ENCODE measurements around the gene STARD10.

STARD10 gene

GRCh38 chr11:72799441-72799840 is 5.6 kb upstream of the STARD10 start:
- TF ChIP-seq EZH2 (IDR thresholded peaks at IDR 0.05; ENCODE audit: borderline replicate concordance, low read length), result no peak
- no peak for TF ChIP-seq CTCF (IDR thresholded peaks at IDR 0.05; ENCODE audit: low read length)

GRCh38 chr11:72798361-72798760 is 4.5 kb upstream of the STARD10 start:
- TF ChIP-seq CTCF (IDR thresholded peaks at IDR 0.05; ENCODE audit: low read length) (no peak), EZH2 (IDR thresholded peaks at IDR 0.05; ENCODE audit: borderline replicate concordance, low read length) (no peak)
- Histone ChIP-seq H3K27me3 (ENCODE audit: insufficient read depth, low read length) (no peaks in the 10 kb centered on the region), H3K4me3 (ENCODE audit: low read depth, low read length, poor library complexity, severe bottlenecking) (no peak overlapping the region), H3K4me1 (ENCODE audit: insufficient read depth, low read length, severe bottlenecking) (peaks cover 31% of the 10 kb centered on the region), H3K9ac (ENCODE audit: low read length) (no peak overlapping the region), H3K36me3 (ENCODE audit: insufficient read depth, low read length) (no peaks in the 10 kb centered on the region), H3K9me2 (ENCODE audit: low read depth, low read length) (no peaks in the 10 kb centered on the region), H3K4me2 (ENCODE audit: low read length) (no peak overlapping the region), H2AFZ (ENCODE audit: low read length) (no peak overlapping the region), H3K9me3 (ENCODE audit: low read length) (no peaks in the 10 kb centered on the region), H3K27ac (ENCODE audit: low read depth, low read length, poor library complexity, severe bottlenecking) (no peak overlapping the region), H4K20me1 (ENCODE audit: insufficient read depth, low read length) (no peaks in the 10 kb centered on the region), H3F3A (ENCODE audit: insufficient read depth, low read length) (no peaks in the 10 kb centered on the region), H3K79me2 (ENCODE audit: insufficient read depth, low read length) (no peaks in the 10 kb centered on the region)

More at GRCh38 chr11:72799441-72799840, 5.6 kb upstream of the STARD10 start:
- H3K27me3 ChIP-seq (ENCODE audit: insufficient read depth, low read length), result no peaks in the 10 kb centered on the region
- no peak overlapping the region for H3K4me3 ChIP-seq (ENCODE audit: low read depth, low read length, poor library complexity, severe bottlenecking)
- H4K20me1 ChIP-seq (ENCODE audit: insufficient read depth, low read length), result no peaks in the 10 kb centered on the region
- no peak overlapping the region for H2AFZ ChIP-seq (ENCODE audit: low read length)
- peaks cover 25% of the 10 kb centered on the region for H3K4me1 ChIP-seq (ENCODE audit: insufficient read depth, low read length, severe bottlenecking)
- no peak overlapping the region for H3K4me2 ChIP-seq (ENCODE audit: low read length)
- no peaks in the 10 kb centered on the region for H3K79me2 ChIP-seq (ENCODE audit: insufficient read depth, low read length)
- H3K27ac ChIP-seq (ENCODE audit: low read depth, low read length, poor library complexity, severe bottlenecking), result no peak overlapping the region
- no peaks in the 10 kb centered on the region for H3F3A ChIP-seq (ENCODE audit: insufficient read depth, low read length)
- no peaks in the 10 kb centered on the region for H3K9me2 ChIP-seq (ENCODE audit: low read depth, low read length)
- no peaks in the 10 kb centered on the region for H3K9me3 ChIP-seq (ENCODE audit: low read length)
- no peak overlapping the region for H3K9ac ChIP-seq (ENCODE audit: low read length)
- H3K36me3 ChIP-seq (ENCODE audit: insufficient read depth, low read length), result no peaks in the 10 kb centered on the region

GRCh38 chr11:72793076-72793424 is 797 bp downstream of the STARD10 start:
- TF ChIP-seq CTCF (IDR thresholded peaks at IDR 0.05; ENCODE audit: low read length), result no peak
- TF ChIP-seq EZH2 (IDR thresholded peaks at IDR 0.05; ENCODE audit: borderline replicate concordance, low read length), result no peak
- peak overlapping the region; percentile 68 for H3K4me3 ChIP-seq (ENCODE audit: low read depth, low read length, poor library complexity, severe bottlenecking)
- no peak overlapping the region for H2AFZ ChIP-seq (ENCODE audit: low read length)
- H3K27me3 ChIP-seq (ENCODE audit: insufficient read depth, low read length), result no peaks in the 10 kb centered on the region
- H3K9me2 ChIP-seq (ENCODE audit: low read depth, low read length), result no peaks in the 10 kb centered on the region
- H3K4me2 ChIP-seq (ENCODE audit: low read length), result peak overlapping the region; percentile 65
- H3K36me3 ChIP-seq (ENCODE audit: insufficient read depth, low read length), result no peaks in the 10 kb centered on the region
- H3K4me1 ChIP-seq (ENCODE audit: insufficient read depth, low read length, severe bottlenecking), result peaks cover 32% of the 10 kb centered on the region
- no peaks in the 10 kb centered on the region for H4K20me1 ChIP-seq (ENCODE audit: insufficient read depth, low read length)
- H3K9me3 ChIP-seq (ENCODE audit: low read length), result no peaks in the 10 kb centered on the region
- H3K27ac ChIP-seq (ENCODE audit: low read depth, low read length, poor library complexity, severe bottlenecking), result peak overlapping the region; percentile 56
- H3F3A ChIP-seq (ENCODE audit: insufficient read depth, low read length), result no peaks in the 10 kb centered on the region
- H3K9ac ChIP-seq (ENCODE audit: low read length), result peak overlapping the region; percentile 39; the same call in 1 of the 2 replicates
- H3K79me2 ChIP-seq (ENCODE audit: insufficient read depth, low read length), result no peaks in the 10 kb centered on the region
